Measurements from ENCODE around the gene CATSPERD.
A peak's percentile ranks its signal among the peaks of the same experiment; 100 is the strongest.
"Not testable (repeated sequence)": the region's sequence is repeated elsewhere in the genome, so short reads cannot be mapped to it uniquely, and the experiment has no call there.

The CATSPERD gene

GRCh38 chr19:5698635-5699422 lies 21.6 kb upstream of the CATSPERD start:
- peak; percentile 16 for DNase-seq

DNA sequence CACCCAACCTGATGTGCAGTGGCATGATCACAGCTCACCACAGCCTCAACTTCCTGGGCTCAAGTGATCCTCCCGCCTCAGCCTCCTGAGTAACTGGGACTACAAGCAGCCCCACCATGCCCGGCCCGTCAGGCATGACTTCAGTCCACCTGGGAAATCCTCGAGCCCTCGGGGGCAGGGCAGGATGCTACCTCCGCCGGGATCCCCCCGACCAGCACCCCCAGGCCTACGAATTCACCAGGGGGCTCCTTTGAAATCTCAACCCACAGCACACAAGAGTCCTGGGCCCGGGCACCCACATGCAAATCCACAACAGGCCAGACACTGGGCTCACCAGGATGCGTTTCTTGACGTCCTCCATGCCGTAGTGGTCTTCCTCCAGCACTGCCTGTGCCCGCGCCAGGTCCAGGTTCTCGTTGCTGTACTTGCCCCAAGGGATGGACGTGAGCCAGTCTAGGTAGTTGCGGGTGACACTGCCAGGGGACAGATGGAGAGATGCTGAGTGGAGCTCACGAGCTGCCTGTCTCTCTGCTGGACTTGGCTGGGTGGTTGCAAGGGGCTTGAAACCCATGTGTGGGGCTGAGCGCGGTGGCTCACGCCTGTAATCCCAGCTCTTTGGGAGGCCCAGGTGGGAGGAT lies 19.9 kb upstream of the CATSPERD start:
- DNase-seq, result no peak

DNA sequence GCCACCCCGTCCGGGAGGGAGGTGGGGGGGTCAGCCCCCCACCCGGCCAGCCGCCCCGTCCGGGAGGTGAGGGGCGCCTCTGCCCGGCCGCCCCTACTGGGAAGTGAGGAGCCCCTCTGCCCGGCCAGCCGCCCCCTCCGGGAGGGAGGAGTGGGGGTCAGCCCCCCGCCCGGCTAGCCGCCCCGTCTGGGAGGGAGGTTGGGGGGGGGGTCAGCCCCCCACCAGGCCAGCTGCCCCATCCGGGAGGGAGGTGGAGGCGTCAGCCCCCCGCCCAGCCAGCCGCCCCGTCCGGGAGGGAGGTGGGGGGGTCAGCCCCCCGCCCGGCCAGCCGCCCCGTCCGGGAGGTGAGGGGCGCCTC lies 18.4 kb upstream of the CATSPERD start:
- DNase-seq, result not testable (repeated sequence)

- DNase-seq, result peak; percentile 15
These were observed 16.3 kb upstream of the CATSPERD start for GRCh38 chr19:5703819-5704818.

GRCh38 chr19:5705552-5705951 lies 14.9 kb upstream of the CATSPERD start:
- no peak for DNase-seq

DNA sequence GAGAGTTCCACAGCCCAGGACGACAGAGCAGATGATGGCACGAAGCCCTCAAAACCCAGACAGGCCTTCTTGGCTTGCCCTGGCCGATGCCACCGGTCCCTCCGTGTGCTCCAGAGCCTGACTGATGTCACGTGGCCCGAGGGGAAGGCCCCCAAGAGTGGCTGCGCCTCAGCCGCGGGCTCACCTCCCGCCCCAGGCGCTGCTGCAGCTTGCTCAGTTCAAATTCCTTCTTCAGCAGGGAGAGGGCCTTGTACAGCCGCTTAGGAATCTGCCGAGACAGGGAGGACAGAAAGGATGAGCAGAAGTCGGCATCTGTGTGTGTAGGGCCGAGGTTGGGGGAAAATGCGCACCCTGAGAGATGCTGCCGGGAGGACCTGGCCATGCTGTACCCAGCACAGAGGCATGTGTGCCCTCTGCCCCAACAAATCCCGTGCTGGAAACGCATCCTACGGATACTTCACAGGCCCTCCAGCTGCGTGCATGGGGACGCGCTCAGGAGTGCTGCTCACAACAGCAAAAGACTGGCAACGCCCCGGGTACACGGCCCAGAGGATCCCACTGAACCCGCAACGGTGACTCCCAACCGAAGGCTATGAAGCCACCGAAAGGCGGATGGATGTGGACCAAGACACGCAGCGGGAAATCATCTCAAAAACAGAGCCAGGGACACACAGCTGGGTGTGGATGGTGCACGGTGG lies 13.4 kb upstream of the CATSPERD start:
- no peak for DNase-seq

DNA sequence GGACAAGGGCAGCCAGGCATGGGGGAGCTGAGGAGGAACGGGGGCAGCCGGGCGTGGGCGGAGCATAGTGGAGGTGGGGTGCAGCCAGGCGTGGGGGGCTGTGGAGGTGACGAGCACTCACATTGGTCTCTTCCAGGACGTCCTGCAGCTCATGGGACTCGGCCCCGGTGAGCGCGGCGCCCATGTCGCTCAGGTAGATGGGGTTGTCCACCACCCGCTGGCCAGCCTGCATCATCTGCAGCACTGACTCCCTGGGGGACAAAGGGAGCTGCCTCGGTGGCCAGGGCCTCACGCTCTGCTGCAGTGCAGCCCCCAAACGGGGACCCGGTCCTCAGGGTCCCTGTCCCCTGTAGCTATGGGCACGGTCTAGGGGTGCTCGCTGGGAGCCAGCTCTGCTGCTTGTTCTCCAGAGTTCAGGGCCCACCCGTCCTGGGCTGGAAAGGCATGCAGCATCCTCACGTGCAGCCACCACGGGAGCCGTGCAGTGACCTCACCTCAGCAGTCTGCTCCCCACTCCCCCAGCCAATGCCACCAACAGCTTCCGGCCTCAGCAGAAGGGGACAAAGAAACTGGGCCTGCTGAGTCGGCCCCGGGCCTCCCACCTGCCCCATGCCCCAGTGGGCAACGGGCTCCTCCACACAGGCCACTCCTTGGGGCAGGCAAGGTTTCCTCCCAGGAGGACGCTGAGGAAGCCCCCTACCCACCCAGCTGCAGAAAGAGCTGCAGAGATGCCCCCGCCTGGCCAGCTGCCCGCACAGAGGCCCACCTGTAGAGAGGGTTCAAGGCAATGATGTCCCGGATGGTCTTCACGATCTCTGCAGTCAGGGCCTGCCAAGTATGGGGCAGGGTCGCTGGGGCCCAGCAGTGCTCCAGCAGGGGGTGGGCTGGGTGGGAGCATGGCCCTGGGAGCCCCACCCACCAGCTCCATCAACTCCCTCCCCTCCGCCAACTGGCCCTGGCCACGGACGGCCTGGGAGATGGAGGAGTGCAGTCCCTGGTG lies 12.6 kb upstream of the CATSPERD start:
- DNase-seq, result no peak

DNA sequence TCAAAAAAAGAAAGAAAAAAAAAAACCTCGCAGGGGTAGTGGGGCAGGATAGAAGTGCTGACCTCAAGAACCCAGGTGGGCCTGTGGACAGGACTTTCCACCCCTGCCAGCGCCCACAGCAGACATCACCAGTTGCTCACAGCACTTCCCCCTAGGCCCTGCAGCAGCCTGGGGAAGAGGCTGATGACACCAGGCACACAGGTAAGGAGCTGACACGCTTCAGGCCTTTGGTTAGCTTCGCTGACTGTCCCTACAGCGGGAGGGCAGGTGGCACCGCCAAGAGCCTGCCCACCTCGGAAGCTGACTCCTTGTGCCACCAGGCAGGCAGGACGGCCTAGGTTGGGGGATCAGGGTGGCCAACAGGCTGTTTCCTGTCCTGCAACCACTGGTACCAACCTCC lies 9.4 kb upstream of the CATSPERD start:
- DNase-seq, result no peak

DNA sequence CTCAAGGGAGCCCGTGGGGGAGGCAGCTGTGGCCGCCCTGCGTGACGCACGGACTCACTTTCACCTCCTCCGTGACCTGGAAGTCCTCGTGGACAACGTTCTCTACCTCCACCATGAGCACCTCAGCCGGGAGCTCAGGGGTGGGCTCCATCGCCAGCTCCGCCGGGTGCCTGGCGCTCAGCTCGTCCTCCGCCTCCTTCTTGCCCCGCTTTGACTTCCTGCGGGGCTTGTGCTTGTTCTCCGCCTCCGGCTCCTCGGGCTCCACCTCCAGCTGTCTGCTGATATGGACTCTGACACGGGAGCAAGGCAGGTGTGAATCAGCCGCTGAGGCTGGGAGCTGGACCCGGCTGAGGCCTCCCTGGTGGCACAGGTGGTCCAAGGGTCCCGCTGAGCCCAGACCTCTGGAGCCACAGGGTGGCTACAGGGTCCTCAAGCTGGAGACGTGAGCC lies 8.7 kb upstream of the CATSPERD start:
- DNase-seq, result no peak

DNA sequence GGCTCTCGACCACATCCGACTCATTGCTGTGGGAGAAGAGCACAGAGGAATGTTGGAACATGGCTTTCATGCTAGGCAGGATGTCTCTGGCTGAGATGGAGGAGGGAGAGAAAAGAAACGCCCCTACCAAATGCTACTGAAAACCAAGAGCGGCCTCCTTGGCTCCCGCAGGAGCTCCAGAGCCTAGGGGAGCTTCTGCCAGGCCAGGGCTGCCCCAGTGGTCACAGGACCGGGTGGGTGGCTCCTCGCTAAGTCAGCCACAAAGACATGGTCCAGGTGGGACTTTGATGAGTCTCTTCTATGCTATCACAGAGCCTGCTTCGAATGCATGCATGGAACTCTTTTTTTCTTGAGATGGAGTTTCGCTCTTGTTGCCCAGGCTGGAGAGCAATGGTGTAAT lies 7.2 kb upstream of the CATSPERD start:
- DNase-seq, result no peak

- DNase-seq, result no peak
These were observed 5.6 kb upstream of the CATSPERD start for GRCh38 chr19:5714816-5715215.

GRCh38 chr19:5717215-5717935 lies 3.1 kb upstream of the CATSPERD start:
- no peak for DNase-seq

DNA sequence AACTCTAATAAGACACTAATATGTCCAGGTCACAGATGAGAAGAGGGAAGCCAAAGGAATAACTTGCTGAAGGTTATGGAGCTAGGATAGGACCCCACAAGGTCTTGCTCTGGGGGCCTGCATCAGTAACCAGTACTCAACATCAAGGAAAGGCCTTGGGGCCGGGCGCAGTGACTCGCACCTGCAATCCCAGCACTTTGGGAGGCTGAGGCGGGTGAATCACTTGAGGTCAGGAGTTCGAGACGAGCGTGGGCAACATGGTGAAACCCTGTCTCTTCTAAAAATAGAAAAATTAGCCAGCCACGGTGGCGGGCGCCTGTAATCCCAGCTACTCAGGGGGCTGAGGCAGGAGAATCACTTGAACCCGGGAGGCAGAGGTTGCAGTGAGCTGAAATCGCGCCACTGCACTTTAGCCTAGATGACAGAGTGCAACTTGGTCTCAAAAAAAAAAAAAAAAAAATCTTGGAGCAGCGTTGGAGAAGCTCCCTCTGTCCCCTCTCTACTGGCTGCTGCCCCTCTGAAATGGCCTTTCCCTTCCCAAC lies 2.3 kb upstream of the CATSPERD start:
- DNase-seq, result no peak

DNA sequence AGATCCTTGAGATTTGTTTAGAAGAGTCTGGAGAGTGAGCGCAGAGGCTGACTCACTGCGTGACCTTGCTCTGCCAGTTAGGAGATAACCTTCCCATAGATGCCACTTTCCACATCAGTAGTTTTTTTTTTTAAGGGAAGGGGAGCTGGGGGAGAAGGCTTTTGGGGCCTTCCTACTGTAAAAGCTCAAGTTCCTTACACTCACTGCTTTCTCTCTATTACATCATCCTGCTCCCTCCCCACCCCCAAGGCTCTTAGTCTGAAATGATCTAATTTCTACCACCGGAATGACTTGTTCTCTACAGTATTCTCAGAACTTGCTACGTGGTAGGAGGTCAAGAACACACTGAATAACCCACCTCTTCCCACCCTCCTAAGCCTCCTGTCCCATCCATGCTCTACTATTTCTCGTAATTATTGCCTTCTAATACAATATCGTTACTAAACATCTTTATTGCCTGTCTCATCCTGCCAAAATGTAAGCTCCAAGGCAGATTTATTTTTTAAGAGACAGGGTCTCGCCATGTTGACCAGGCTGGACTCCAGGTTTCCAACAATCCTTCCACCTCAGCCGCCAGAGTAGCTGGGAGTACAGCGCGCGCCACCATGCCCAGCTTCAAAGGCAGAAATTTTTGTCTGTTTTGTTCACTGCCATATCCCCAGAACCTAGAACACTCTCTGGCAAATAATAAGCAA lies 1.7 kb upstream of the CATSPERD start:
- no peak for DNase-seq

- no peak for DNase-seq
These were observed 1.0 kb upstream of the CATSPERD start for GRCh38 chr19:5719274-5719960.

- no peak for DNase-seq
These were observed 7.1 kb downstream of the CATSPERD start for GRCh38 chr19:5727453-5728050.

- not testable (repeated sequence) for DNase-seq
These were observed 12.7 kb downstream of the CATSPERD start for GRCh38 chr19:5733172-5733571.

DNA sequence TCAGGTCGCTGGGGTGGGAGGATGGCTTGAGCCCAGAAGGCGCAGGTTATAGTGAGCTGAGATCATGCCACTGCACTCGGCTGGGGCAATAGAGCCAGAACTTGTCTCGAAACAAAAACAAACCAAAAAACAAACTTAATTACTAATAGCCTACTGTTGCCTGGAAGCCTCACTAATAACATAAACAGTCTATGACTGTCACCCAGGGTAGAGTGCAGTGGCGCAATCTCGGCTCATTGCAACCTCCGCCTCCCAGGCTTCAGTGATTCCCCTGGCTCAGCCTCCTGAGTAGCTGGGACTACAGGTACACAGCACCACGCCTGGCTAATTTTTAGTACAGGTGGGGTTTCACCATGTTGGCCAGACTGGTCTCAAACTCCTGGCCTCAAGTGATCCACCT lies 18.0 kb downstream of the CATSPERD start:
- no peak for DNase-seq

GRCh38 chr19:5742051-5742450 lies 21.6 kb downstream of the CATSPERD start:
- DNase-seq, result no peak
